Activated T-cell treated with anti-CD3 and anti-CD28 coated beads for 1 hour (primary cell): Measurements from ENCODE around the gene GUSB.
"Not testable (repeated sequence)": the region's sequence is repeated elsewhere in the genome, so short reads cannot be mapped to it uniquely, and the experiment has no call there.

Source experiments
- DNase-seq: peaks from one replicate; pipeline ENCODE4 v3.0.0-alpha.2; 2020; ENCODE audit warnings: low read depth

Gene GUSB

DNA sequence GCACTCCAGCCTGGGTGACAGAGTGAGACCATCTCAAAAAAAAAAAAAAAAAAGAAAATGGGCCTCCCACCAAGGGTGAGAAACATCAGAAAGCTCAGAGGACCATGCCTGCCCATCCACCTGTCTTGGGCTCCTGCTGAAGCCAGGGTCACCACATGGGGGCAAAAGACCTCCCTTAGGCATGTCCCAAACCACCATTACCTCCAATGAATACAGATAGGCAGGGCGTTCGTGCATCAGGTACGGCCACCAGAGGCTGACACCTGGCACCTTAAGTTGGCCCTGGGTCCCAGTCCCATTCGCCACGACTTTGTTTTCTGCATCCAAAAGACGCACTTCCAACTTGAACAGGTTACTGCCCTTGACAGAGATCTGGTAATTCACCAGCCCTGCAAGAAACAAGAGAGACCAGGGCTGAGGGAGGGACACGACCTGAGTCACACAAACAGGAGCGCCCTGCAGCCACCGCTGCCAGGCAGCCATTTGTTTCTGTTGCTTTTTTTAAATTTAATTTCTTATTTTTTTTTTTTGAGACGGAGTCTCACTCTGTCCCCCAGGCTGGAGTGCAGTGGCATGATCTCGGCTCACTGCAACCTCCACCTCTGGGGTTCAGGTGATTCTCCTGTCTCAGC is 6.1 kb downstream of the GUSB start:
- no peak for DNase-seq

DNA sequence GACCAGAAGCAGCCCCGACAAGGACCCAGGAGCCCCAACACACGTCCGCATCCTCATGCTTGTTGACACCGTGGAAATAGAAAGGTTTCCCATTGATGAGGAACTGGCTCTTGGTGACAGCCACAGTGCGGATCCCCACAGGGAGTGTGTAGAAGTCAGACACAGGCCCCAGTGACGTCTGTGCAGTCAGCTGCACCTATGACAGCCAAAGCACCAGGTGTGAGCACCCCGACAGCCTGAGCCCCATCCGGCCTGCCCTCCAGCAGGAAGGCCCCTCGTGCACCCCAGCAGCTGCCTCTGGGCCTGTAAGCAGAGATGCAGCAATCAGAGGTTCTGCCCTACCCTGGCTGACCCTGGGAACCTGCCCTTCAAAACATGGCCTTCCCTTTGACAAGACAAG is 7.1 kb downstream of the GUSB start:
- DNase-seq: no peak

DNA sequence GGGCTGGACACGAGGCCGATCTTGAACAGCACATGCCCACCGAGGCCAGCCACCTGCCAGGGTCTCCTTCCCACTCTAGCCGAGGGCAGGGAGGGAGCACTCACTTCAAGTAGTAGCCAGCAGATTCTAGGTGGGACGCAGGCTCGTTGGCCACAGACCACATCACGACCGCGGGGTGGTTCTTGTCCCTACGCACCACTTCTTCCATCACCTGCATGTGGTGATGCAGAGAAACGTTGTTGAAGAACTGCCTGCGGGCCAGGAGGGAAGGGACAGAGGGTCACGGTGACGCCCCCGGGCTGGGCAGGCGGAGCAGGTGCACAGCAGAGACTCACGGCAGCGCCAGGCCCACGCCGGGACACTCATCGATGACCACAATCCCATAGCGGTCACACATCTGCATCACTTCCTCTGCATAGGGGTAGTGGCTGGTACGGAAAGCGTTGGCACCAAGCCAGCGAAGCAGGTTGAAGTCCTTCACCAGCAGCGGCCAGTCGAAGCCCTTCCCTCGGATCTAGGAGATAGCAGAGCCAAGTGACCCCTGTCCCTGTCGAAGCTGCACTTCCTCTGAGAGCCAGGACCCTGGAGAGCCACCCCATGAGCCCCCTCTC is 7.7 kb downstream of the GUSB start:
- DNase-seq: no peak

DNA sequence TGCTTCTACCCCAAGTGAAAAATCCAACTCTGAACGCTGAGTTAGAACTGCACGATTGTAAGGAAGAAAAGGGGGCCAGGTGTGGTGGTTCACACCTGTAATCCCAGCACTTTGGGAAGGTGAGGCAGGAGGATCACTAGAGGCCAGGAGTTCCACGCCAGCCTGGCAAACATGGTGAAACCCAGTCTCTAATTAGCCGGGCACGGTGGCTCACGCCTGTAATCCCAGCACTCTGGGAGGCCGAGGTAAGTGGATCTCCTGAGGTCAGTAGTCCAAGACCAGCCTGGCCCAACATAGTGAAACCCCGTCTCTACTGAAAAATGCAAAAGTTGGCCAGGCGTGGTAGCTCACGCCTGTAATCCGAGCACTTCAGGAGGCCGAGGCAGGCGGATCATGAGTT is 9.0 kb downstream of the GUSB start:
- no peak for DNase-seq

DNA sequence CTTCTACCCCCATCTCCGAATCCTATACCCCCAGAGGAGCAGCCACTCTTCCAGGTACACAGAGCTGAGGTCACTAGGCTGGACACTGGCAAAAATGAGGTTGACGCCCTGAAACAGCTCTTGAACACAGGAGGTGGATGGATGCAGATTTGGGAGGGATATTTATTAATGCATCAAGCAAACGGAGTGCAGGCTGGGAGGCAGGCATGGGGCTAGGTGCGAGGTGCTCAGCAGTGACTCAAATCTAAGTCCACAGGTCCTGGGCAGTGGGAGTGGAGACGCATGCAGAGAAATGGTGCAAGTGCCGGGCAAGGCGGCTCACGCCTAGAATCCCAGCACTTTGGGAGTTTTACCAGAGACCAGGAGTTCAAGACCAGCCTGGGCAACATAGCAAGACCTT is 11.0 kb downstream of the GUSB start:
- DNase-seq: no peak

DNA sequence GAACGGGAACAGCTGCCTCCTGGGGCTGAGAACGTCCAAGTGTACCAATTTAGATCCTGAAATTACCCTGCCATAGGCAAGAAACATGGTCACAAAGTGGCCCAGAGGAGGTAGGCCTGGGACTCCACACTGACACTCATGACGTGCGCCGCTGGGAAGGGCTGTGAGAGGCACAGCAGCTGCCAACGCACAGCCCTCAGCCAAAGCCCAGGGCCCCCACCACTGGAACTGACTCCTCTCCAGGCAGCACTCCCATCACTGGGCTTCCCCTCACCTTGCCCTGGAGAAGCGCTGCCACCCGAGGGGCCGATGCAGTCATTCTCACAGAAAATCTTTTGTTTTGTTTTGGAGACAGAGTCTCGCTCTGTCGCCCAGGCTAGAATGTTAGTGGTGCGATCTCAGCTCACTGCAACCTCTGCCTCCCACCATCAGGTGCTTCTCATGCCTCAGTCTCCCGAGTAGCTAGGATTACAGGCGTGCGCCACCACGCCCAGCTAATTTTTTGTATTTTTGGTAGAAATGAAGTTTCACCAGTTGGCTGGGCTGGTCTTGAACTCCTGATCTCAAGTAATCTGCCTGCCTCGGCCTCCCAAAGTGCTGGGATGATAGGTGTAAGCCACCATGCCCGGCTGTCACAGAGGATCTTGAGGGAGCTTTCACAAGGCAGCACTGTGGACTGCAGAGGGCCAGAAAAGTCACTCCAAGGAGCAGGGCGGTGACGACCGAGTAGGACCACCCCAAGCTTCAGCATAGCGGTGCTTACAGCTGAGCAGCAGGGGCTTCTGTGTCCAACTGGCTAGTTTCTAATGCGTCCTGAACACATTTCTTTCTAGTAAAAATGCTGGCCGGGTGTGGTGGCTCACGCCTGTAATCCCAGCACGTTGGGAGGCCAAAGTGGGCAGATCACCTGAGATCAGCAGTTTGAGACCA is 13.5 kb downstream of the GUSB start:
- no peak for DNase-seq

GRCh38 chr7:65967361-65968155 is 14.5 kb downstream of the GUSB start:
- no peak for DNase-seq

DNA sequence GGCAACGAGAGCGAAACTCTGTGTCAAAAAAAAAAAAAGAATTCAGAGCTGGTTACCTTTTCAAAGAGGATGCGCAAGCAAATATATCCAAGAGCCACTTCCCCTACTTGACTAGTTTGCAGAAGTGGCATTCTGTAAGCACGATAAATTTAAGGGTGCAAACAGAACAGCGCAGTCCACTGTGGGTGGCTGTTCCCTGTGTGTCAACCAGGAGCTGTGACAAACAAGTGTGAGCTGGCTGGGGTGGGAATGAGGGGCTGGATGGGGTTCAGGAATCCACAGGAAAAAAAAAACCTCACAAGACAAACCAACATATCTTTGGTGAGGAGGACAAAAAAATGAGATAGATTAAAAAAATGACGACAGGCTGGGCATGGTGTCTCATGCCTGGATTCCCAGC is 15.9 kb downstream of the GUSB start:
- DNase-seq: no peak

- DNase-seq: not testable (repeated sequence)
Observed at GRCh38 chr7:65964671-65965070, 17.3 kb downstream of the GUSB start.

GRCh38 chr7:65962033-65962432 is 20.0 kb downstream of the GUSB start:
- DNase-seq: no peak

GRCh38 chr7:65960351-65961074 is 21.5 kb downstream of the GUSB start:
- no peak for DNase-seq

DNA sequence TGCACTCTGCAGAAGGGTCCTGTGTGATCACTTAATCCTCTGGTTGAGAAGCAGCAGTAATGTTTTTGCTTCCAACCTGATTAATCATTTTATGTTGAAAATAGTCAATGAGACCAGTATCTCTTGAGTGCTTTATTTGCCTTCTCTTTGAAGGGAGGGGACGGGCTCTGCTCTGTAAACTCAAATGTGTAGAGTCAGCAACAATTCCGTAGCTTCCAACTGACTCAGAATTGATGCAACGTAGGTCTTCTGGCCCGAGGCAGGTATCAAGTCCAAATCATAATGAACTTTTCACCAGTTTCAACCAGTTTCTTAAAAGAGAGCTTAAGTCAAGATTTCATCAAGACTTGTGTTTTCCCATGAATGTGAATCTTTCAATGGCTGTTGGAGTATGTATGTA is 26.3 kb downstream of the GUSB start:
- DNase-seq: no peak

- no peak for DNase-seq
Observed at GRCh38 chr7:65953890-65954450, 28.0 kb downstream of the GUSB start.

- DNase-seq: no peak
Observed at GRCh38 chr7:65953001-65953720, 28.9 kb downstream of the GUSB start.

DNA sequence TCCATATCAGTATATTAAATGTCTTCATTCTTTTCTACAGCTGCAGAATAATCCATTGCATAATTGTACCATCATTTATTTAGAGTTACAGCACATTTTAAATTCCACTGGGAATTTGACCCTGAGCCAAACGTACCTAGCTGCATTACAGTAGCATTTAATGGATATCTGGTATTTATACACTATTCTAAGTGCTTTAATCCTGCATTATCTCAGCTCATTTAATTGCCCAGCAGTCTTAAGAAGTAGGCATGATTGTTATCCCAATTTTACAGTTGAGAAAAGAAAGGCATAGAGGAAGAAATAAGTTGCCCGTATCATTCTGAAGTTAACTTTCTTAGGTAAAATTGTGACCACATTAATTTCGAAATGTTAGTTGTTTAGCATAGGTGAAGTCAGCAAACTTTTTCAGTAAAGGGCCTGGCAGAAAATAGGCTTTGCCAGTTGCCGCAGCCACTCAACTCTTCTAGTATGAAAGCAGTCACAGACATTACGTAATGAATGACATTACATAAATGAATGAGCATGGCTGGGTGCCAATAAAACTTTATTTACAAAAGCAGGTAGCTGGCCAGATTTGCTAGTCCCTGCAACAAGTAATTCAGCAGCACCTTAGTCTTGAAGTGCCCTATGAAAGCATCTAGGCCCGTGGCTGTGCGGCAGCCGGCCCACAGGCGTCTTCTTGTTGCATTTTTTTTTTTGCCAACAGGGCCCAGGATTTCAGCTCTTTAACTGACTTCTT is 30.0 kb downstream of the GUSB start:
- no peak for DNase-seq

DNA sequence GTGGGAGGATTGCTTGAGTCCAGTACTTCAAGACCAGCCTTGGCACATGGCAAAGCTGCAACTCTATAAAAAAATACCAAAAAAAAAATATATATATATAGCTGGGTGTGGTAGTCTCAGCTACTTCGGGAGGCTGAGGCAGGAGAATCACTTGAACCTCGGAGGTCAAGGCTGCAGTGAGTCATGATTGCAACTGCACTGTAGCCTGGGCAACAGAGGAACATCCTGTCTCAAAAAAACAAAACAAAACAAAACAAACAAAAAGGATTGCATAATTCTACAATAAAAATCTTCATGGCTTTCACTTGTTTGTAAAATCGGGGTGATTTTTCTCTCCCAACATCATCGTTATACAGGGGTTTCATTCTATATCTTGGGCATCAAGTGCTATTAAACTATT is 35.1 kb downstream of the GUSB start:
- DNase-seq: no peak

DNA sequence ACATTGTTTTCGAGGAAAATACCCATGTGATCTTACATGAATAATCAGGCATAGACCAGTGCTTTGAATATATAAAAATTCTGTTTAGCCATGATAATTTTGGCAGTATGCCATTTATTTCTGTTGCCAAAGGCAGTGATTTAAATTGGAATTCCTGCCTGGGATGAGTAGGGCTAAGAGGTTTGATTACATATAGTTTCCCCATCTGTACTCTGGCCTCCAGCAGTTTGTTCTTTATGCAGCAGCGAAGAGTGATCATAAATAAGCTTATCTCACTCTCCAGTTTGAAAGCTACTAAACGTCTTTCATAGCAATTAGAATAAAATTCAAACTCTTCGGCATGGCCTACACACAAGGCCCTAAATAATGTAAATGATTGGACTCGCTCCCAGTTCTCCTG is 36.2 kb downstream of the GUSB start:
- not testable (repeated sequence) for DNase-seq

DNA sequence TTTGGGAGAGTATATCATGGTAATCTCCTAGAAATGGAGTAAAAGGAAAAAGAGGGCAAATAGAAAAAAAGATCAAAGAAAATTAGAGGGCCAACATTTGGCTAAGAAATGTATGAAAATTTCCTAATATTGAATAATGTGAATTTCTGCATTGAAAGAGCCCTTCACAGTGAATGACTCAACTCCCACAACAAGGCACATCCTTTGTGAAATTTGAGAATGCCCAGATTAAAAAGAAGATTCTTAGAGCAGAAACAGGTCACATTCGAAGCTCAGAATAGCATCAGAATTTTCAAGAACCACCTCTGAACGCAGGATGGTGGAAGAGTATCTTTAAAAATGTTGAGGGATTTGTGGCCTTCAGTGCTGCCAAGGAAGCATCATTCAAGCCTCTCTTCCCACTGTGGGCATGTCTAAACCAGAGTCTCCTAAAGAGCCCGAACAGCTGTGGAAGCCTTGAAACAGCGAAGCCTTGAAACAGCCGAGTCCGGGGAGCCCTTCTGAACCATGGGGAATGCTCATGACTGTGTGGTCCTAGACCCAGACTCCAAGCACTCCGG is 43.6 kb downstream of the GUSB start:
- no peak for DNase-seq

- no peak for DNase-seq
Observed at GRCh38 chr7:65937296-65937695, 44.7 kb downstream of the GUSB start.

DNA sequence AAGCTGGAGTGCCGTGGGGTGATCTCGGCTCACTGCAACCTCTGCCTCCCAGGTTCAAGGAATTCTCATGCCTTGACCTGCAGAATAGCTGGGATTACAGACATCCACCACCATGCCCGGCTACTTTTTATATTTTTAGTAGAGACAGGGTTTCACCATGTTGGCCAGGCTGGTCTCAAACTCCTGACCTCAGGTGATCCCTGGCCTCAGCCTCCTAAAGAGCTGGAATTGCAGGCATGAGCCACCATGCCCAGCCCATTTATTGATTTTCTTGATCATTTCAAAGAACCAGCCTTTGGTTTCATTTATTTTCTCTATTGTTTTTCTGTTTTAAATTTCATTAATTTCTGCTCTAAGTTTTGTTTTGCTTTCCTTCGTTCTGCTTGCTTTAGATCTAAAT is 50.3 kb downstream of the GUSB start:
- DNase-seq: no peak
